Glutamatergic neuron (in vitro differentiated cells): Measurements from ENCODE around the gene GNB5. TPM values are rescaled to one million over a fixed set of nuclear protein-coding genes. Genes with fewer than 3 reads are reported as not detected.

Experiments used
- DNase-seq: peaks from one replicate; pipeline ENCODE4 v3.0.0; 2022
- H3K27ac Mint-ChIP-seq: one replicate; pipeline ENCODE4 v1.8.0; 2020; ENCODE audit warnings: mild to moderate bottlenecking, mixed read lengths, inconsistent platforms; ENCODE audit not compliant: unreplicated experiment
- H3K27me3 Mint-ChIP-seq: one replicate; pipeline ENCODE4 v1.8.0; 2020; ENCODE audit warnings: mild to moderate bottlenecking, moderate library complexity, mixed read lengths, inconsistent platforms; ENCODE audit not compliant: unreplicated experiment
- H3K36me3 Mint-ChIP-seq: one replicate; pipeline ENCODE4 v1.8.0; 2020; ENCODE audit warnings: mild to moderate bottlenecking, mixed read lengths, inconsistent platforms; ENCODE audit not compliant: unreplicated experiment
- H3K4me1 Mint-ChIP-seq: one replicate; pipeline ENCODE4 v1.8.0; 2020; ENCODE audit warnings: mild to moderate bottlenecking, low read depth, mixed read lengths, inconsistent platforms; ENCODE audit not compliant: unreplicated experiment
- H3K4me3 Mint-ChIP-seq: one replicate; pipeline ENCODE4 v1.8.0; 2020; ENCODE audit warnings: mild to moderate bottlenecking, mixed read lengths, inconsistent platforms; ENCODE audit not compliant: unreplicated experiment
- H3K9me3 Mint-ChIP-seq: one replicate; pipeline ENCODE4 v1.8.0; 2020; ENCODE audit warnings: mild to moderate bottlenecking, moderate library complexity, mixed read lengths, inconsistent platforms; ENCODE audit not compliant: unreplicated experiment
- CTCF ChIP-seq: fragments of 200-600 bp; sonication (generic); IDR thresholded peaks from one replicate; pipeline ENCODE4 v1.5.0; 2021; ENCODE audit not compliant: partially characterized antibody, unreplicated experiment
- total RNA-seq: library from RNA; stranded (reverse); fragmentation: NEBNext Ultra II Directional; extraction: Animal tissue kit (Norgen Biotek cat#: 25700); gene quantifications from one replicate; pipeline ENCODE4 v1.2.1, GENCODE V29; 2021; ENCODE audit not compliant: unreplicated experiment

The GNB5 gene
- total RNA-seq, 1 donor from 2014 or later, result 28.4 TPM

- no peak overlapping the region for H3K27ac Mint-ChIP-seq
- H3K9me3 Mint-ChIP-seq, result no peaks in the 10 kb centered on the region
- no peaks in the 10 kb centered on the region for H3K36me3 Mint-ChIP-seq
- DNase-seq, result no peak
- TF ChIP-seq CTCF, result no peak
- no peaks in the 10 kb centered on the region for H3K27me3 Mint-ChIP-seq
- peaks cover 11% of the 10 kb centered on the region for H3K4me1 Mint-ChIP-seq
- no peak overlapping the region for H3K4me3 Mint-ChIP-seq
Observed at GRCh38 chr15:52143873-52144272, 47.3 kb downstream of the GNB5 start.

GRCh38 chr15:52140646-52141045, 50.5 kb downstream of the GNB5 start:
- no peak for TF ChIP-seq CTCF
- Mint-ChIP-seq H3K9me3 (no peaks in the 10 kb centered on the region), H3K36me3 (no peaks in the 10 kb centered on the region), H3K27ac (peak overlapping the region; percentile 19), H3K4me3 (no peak overlapping the region), H3K4me1 (peaks cover 16% of the 10 kb centered on the region), H3K27me3 (no peaks in the 10 kb centered on the region)
- DNase-seq, result no peak

- Mint-ChIP-seq H3K36me3 (no peaks in the 10 kb centered on the region), H3K27me3 (no peaks in the 10 kb centered on the region), H3K4me1 (peaks cover 16% of the 10 kb centered on the region), H3K27ac (peak overlapping the region; percentile 59), H3K4me3 (no peak overlapping the region), H3K9me3 (no peaks in the 10 kb centered on the region)
- peak; percentile 91 for TF ChIP-seq CTCF
- DNase-seq, result peak; percentile 85
Observed at GRCh38 chr15:52139599-52140462, 51.4 kb downstream of the GNB5 start.

GRCh38 chr15:52137432-52138357, 53.5 kb downstream of the GNB5 start:
- Mint-ChIP-seq H3K4me3 (no peak overlapping the region), H3K27me3 (no peaks in the 10 kb centered on the region), H3K36me3 (peaks cover 2% of the 10 kb centered on the region), H3K4me1 (peaks cover 16% of the 10 kb centered on the region), H3K27ac (no peak overlapping the region), H3K9me3 (peaks cover under 1% of the 10 kb centered on the region)
- DNase-seq, result no peak
- TF ChIP-seq CTCF, result no peak
